Suppressor macrophage treated with lipopolysaccharide for 4 hours (primary cell): ENCODE measurements around the gene BAZ1B.
"Not testable (repeated sequence)": the region's sequence is repeated elsewhere in the genome, so short reads cannot be mapped to it uniquely, and the experiment has no call there.

Experiments used
- DNase-seq: peaks from one replicate; pipeline ENCODE4 v3.0.0-alpha.2; 2020

Gene BAZ1B, protein sequence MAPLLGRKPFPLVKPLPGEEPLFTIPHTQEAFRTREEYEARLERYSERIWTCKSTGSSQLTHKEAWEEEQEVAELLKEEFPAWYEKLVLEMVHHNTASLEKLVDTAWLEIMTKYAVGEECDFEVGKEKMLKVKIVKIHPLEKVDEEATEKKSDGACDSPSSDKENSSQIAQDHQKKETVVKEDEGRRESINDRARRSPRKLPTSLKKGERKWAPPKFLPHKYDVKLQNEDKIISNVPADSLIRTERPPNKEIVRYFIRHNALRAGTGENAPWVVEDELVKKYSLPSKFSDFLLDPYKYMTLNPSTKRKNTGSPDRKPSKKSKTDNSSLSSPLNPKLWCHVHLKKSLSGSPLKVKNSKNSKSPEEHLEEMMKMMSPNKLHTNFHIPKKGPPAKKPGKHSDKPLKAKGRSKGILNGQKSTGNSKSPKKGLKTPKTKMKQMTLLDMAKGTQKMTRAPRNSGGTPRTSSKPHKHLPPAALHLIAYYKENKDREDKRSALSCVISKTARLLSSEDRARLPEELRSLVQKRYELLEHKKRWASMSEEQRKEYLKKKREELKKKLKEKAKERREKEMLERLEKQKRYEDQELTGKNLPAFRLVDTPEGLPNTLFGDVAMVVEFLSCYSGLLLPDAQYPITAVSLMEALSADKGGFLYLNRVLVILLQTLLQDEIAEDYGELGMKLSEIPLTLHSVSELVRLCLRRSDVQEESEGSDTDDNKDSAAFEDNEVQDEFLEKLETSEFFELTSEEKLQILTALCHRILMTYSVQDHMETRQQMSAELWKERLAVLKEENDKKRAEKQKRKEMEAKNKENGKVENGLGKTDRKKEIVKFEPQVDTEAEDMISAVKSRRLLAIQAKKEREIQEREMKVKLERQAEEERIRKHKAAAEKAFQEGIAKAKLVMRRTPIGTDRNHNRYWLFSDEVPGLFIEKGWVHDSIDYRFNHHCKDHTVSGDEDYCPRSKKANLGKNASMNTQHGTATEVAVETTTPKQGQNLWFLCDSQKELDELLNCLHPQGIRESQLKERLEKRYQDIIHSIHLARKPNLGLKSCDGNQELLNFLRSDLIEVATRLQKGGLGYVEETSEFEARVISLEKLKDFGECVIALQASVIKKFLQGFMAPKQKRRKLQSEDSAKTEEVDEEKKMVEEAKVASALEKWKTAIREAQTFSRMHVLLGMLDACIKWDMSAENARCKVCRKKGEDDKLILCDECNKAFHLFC (N-terminal part only)

GRCh38 chr7:73522105-73522872, at the start of gene BAZ1B:
TSS of gene BAZ1B (minus strand) at chr7:73522293. CDS start at chr7:73521933, 360 bp downstream.
- peak; percentile 99 for DNase-seq

- DNase-seq, result no peak
Measured at GRCh38 chr7:73570977-73571376, 48.9 kb upstream of the BAZ1B start.

DNA sequence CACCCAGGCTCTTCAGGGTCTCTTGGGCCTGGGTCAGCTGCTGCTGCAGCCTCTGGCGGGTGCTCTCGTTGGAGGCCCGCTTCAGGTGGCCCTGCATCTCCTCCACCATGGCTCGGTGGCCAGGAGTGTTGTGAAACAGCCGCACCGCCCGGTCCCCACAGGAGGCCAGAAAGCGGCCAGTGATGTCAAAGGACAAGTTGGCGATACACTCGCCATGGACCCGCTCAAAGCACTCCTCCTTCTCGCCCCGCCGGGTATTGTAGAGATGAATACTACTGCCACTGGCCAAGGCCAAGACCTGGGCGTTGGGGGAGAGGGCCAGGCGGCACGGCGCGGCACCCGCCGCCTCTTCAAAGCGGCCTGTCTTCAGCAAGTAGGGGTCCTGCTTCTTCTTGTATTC, 48.4 kb upstream of the BAZ1B start:
- DNase-seq, result no peak

- no peak for DNase-seq
Measured at GRCh38 chr7:73569042-73569608, 47.0 kb upstream of the BAZ1B start.

DNA sequence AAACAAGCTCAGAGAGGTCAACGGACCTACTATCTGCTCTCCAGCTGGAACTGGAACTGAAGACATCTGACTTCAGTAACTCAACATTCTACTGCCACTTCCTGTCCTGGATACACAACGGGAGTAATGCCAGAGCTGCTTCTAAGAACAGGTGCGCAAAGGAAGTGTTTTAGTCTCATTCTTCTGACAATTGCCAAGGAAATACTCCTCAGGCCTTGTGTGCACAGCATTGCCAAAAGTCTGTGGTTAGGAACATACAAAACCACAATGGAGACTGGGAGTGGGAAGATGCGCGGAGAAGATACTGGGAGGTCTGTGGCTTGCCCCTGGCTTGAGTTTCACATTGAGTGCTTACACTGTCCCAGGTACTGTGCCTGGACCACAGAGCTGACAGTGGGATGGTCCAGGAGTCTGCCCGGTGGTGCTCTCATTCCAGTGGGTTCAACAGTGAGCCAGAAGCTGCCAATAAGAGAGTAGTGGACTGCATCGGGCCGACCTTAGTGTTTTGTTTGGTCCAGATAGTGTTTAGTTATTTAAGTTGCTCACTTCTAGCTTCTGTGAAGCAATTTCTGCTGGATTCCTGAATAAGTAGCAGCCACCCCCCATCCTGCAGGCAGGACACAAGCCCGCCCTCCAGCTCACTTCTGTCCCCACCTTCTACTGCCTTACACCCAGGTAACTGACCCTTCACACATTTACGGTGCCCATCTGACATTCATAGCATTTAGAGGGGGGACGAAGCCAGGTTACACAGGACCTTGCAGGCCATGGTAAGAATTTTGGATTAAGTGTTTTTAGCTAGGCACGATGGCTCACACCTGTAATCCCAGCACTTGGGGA, 46.0 kb upstream of the BAZ1B start:
- no peak for DNase-seq

GRCh38 chr7:73567140-73567539, 45.0 kb upstream of the BAZ1B start:
- no peak for DNase-seq

DNA sequence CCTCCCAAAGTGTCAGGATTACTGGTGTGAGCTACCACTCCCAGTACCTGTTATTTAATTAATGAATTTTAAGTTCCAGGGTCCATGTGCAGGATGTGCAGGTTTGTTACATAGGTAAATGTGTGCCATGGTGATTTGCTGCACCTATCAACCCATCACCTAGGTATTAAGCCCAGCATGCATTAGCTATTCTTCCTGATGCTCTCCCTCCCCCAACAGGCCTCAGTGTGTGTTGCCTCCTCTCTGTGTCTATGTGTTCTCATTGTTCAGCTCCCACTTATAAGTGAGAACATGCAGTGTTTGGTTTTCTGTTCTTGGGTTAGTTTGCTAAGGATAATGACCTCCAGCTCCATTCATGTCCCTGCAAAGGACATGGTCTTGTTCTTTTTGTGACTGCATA, 44.3 kb upstream of the BAZ1B start:
- DNase-seq, result not testable (repeated sequence)

GRCh38 chr7:73565675-73566340, 43.7 kb upstream of the BAZ1B start:
- DNase-seq, result peak; percentile 57

DNA sequence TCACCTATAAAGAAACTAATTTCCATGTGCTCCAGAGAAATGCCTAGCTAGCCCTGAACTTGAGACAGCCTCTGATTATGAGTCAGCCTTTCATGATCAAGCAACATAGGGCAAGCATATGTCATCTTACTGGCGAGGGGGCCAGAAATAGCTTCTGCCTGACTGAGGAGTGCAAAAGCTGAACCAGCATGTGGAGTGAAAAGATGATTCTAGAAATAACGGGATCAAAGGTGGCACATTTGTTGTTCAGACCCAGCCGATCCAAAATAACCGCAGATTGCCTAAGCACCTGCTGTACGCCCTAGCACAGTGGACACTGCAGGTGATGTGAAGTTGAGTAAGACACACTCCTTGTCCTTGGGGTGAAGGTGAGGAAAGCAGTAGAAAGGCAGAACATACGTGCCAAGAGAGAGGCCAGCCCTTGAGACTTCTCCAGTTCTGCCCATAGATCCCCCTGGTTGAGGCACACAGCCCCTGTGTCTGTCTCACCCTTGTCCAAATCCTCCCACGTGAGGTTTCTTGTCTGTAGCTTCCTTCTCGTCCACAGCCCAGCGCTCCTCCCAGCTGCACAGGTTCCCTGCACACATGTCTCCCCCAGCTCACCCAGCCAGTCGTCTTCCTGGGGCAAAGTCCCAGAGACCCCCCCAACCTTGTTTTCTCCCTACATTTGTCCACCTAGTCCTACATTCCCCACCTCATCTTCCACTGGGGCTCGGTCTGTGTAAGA, 38.2 kb upstream of the BAZ1B start:
- DNase-seq, result peak; percentile 81

DNA sequence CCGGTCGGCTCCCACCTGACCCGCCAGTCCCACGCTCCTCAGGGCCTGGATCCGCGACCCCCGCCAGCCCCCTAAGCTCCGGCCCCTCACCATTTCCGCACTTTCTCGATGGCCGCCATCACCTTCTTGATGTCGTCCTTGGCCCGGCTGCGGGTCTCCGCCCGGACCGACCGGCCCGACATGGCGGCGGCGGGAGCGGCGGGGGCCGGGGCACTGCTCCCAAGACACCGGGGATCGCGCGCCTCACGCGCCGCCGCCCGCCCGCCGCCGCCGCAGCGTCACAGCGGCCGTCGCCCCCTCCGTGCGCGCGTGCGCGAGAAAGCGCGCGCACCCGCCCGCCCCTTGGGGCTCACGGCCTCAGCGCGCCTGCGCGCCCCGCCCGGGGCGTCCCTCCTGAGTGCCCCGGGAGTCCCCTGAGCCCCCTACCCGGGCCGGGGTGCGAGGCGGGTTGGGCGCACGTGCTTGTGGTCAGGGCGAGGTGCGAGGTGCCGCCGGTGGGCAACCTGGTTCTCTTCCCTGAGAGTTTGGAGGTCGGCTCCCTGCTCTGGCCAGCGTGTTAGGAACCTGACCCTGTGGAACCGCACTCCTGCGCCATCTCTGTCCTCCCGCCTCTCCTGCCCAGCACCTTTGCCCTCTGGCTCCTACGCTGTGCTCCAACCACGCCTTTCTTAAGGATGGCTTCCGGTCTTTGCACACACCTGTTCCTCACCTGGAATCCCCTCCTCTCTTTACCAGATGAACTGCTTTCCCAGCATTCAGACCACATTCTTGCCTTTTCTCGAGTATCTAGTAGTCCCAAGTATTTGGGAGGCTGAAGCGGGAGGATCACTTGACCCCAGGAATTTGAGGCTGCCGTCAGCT, 35.5 kb upstream of the BAZ1B start, which contains the start of gene BCL7B:
TSS of gene BCL7B (minus strand) at position 294 of the 861 bp plus-strand sequence. CDS start at position 182, 112 bp downstream.
- peak; percentile 90 for DNase-seq

GRCh38 chr7:73557108-73557396, 35.0 kb upstream of the BAZ1B start:
- peak; percentile 98 for DNase-seq

DNA sequence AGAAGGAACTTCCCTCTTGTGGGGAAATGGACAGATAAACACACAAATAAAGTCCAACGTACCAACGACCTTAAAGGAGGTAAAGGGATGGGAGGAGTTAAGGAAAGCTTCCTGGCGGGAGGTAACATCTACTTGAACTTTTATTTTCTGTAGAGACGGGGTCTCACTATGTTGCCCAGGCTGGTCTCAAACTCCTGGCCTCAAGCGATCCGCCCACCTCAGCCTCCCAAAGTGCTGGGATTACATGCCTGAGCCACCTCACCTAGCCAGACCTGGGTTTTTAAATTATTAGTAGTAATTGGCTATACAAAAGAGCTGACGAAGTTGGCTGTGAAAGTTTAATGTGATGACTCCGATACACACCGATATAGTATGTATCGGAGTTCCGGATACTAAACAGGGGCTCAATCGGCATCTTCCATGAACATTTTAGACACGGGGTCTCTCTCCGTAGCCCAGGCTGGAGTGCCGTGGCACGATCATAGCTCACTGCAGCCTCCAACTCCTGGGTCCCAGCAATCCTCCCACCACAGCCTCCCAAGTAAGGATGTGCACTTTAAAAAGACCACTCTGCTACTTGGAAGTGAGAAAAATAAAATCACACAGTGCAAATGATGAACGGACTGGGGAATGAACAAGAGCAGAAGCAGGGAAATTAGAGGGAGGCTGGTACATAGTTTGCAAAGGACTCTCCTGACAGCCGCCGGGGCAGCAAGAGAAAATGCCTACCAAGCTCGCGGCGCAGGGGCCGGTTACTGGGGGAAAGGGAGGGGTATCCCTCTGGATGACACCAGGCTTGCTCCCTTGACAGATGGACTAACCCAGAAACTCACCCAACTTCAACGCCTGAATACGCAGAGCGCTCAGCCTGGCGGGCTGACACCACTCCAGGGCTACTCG, 34.4 kb upstream of the BAZ1B start:
- no peak for DNase-seq

- DNase-seq, result no peak
Measured at GRCh38 chr7:73555411-73555982, 33.4 kb upstream of the BAZ1B start.

- DNase-seq, result not testable (repeated sequence)
Measured at GRCh38 chr7:73550093-73550492, 28.0 kb upstream of the BAZ1B start.

- no peak for DNase-seq
Measured at GRCh38 chr7:73549176-73549575, 27.1 kb upstream of the BAZ1B start.

DNA sequence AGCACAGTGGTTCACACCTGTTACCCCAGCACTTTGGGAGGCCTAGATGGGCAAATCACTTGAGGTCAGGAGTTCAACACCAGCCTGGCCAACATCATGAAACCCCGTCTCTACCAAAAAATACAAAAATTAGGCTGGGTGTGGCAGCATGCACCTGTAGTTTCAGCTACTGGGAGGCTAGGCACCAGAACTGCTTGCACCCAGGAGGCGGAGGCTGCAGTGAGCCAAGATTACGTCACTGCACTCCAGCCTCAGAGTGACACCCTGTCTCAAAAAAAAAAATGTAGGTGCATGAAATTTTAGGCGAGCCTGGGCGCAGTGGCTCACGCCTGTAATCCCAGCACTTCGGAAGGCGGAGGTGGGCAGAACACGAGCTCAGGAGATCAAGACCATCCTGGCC, 25.7 kb upstream of the BAZ1B start:
- no peak for DNase-seq

DNA sequence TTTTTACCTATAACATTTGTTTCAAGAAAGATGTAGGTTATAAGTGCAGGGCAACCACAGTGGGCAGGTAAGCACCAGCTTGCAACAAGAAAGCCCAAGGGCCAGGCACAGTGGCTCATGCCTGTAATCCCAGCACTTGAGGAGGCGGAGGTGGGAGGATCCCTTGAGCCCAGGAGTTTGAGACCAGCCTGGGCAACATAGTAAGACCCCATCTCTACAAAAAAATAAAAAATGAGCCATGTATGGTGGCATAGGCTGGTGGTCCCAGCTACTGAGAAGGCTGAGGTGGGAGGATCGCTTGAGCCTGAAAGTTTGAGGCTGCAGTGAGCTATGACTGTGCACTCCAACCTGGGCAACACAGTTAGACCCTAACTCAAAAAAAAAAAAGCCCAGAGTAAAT, 22.6 kb upstream of the BAZ1B start:
- no peak for DNase-seq
